B cell (primary cell): Measurements from ENCODE around the gene POLN. TPM values are rescaled to one million over a fixed set of nuclear protein-coding genes. Genes with fewer than 3 reads are reported as not detected.

Experiments
- ATAC-seq: fragments of 200-7000 bp; cut with Tn5 transposase; one replicate; pipeline ENCODE4 v1.10.0; 2021; ENCODE audit warnings: low read depth, mild to moderate bottlenecking, moderate number of reproducible peaks, moderate library complexity
- CTCF ChIA-PET: fragments of 350-600 bp; sonication (Branson Sonifier 250); formaldehyde crosslinking; loops from one replicate; lab custom pipeline; 2021; ENCODE audit warnings: antibody characterized with exemption, inconsistent platforms; lab: Charles Lee
- POLR2A ChIA-PET: fragments of 350-600 bp; sonication (Branson Sonifier 250); formaldehyde crosslinking; loops from one replicate; lab custom pipeline; 2021; ENCODE audit warnings: antibody characterized with exemption; lab: Charles Lee
- DNase-seq: peaks from one replicate; pipeline ENCODE4 v3.0.0; 2013
- H2AFZ ChIP-seq: 2 replicates; pipeline ENCODE4 v1.6.1; 2012; ENCODE audit warnings: mild to moderate bottlenecking, low read depth, low read length; ENCODE audit not compliant: insufficient read depth, poor library complexity, severe bottlenecking
- H3K27ac ChIP-seq, 2 donors: 1 replicate in 1 of 2; 2 replicates in 1 of 2; pipeline ENCODE4 v1.5.1; 2012 to 2013; ENCODE audit warnings: low read length in 2 of 2, mild to moderate bottlenecking in 2 of 2, moderate library complexity in 1 of 2
- H3K27me3 ChIP-seq, 4 experiments: fragments of 200-600 bp in 1 of 4; sonication (generic) in 1 of 4; replicated peaks in 1 of 4; 1 replicate in 2 of 4; 2 replicates in 2 of 4; pipeline versions ENCODE4 v1.6.1 to v1.7.0; 2013 to 2016; ENCODE audit warnings: low read length in 3 of 4, mild to moderate bottlenecking in 2 of 4, mixed read lengths in 1 of 4, moderate library complexity in 1 of 4; ENCODE audit not compliant: insufficient read depth in 4 of 4, control insufficient read depth in 3 of 4; ENCODE audit errors: control extremely low read depth in 1 of 4
- H3K36me3 ChIP-seq, 2 experiments: replicated peaks in 1 of 2; 1 replicate in 1 of 2; 2 replicates in 1 of 2; pipeline versions ENCODE4 v1.6.1 to v1.7.1; 2013; ENCODE audit warnings: low read length in 1 of 2; ENCODE audit not compliant: insufficient read depth in 2 of 2, control insufficient read depth in 1 of 2; ENCODE audit errors: control extremely low read depth in 1 of 2, extremely low read depth in 1 of 2
- H3K4me1 ChIP-seq, 2 donors: fragments of 200-600 bp in 1 of 2; sonication (generic) in 1 of 2; 1 replicate in 1 of 2; 2 replicates in 1 of 2; pipeline versions ENCODE4 v1.5.1 to v1.6.1; 2013 to 2017; ENCODE audit warnings: low read length in 2 of 2; ENCODE audit not compliant: control insufficient read depth in 2 of 2, insufficient read depth in 2 of 2
- H3K4me2 ChIP-seq: replicated peaks from 2 replicates; pipeline ENCODE3; 2012; ENCODE audit warnings: mild to moderate bottlenecking, low read depth, low read length; ENCODE audit not compliant: poor library complexity, severe bottlenecking
- H3K4me3 ChIP-seq, 5 experiments: fragments of 200-600 bp in 1 of 5; sonication (generic) in 1 of 5; 1 replicate in 3 of 5; 2 replicates in 2 of 5; pipeline versions ENCODE4 v1.5.1 to v1.7.0; 2011 to 2016; ENCODE audit warnings: low read length in 4 of 5, mild to moderate bottlenecking in 4 of 5, low read depth in 2 of 5, control low read depth in 1 of 5, moderate library complexity in 1 of 5; ENCODE audit not compliant: insufficient read depth in 1 of 5; ENCODE audit errors: control extremely low read depth in 1 of 5, extremely low read depth in 1 of 5
- H3K79me2 ChIP-seq: fragments of 200-600 bp; sonication (generic); one replicate; pipeline ENCODE4 v1.6.0; 2016; ENCODE audit warnings: low read length; ENCODE audit not compliant: control insufficient read depth, insufficient read depth
- H3K9ac ChIP-seq: fragments of 200-600 bp; sonication (generic); 2 replicates; pipeline ENCODE4 v1.6.1; 2017; ENCODE audit warnings: mild to moderate bottlenecking, low read length, moderate library complexity
- H3K9me3 ChIP-seq, 3 donors: one replicate each; pipeline versions ENCODE4 v1.6.1 to v1.7.1; 2013; ENCODE audit warnings: low read length in 2 of 3; ENCODE audit not compliant: control insufficient read depth in 2 of 3, insufficient read depth in 1 of 3; ENCODE audit errors: control extremely low read depth in 1 of 3
- H4K20me1 ChIP-seq: 2 replicates; pipeline ENCODE4 v1.6.0; 2012; ENCODE audit warnings: mild to moderate bottlenecking, low read length; ENCODE audit not compliant: insufficient read depth, control insufficient read depth, poor library complexity, severe bottlenecking
- H3K27ac Mint-ChIP-seq: one replicate; pipeline ENCODE4 v1.8.0; 2021; ENCODE audit warnings: mixed read lengths
- H3K27me3 Mint-ChIP-seq: one replicate; pipeline ENCODE4 v1.8.0; 2021; ENCODE audit warnings: mixed read lengths
- H3K4me1 Mint-ChIP-seq: one replicate; pipeline ENCODE4 v1.8.0; 2021; ENCODE audit warnings: mixed read lengths
- H3K4me3 Mint-ChIP-seq: one replicate; pipeline ENCODE4 v1.8.0; 2021; ENCODE audit warnings: mixed read lengths
- H3K9me3 Mint-ChIP-seq: one replicate; pipeline ENCODE4 v1.8.0; 2022; ENCODE audit warnings: mixed read lengths; ENCODE audit not compliant: insufficient read depth
- EZH2 ChIP-seq: IDR thresholded peaks from 2 replicates; pipeline ENCODE4 v1.6.1; 2012; ENCODE audit warnings: borderline replicate concordance, low read depth, mild to moderate bottlenecking, moderate library complexity, low read length; ENCODE audit not compliant: insufficient read depth, poor library complexity, severe bottlenecking
- WGBS: methylation state at CpG from one replicate; pipeline ENCODE4 v1.1.5; 2013; ENCODE audit warnings: missing lambda C conversion rate; ENCODE audit not compliant: insufficient coverage; 5-methylcytosine and 5-hydroxymethylcytosine counted together
- intact Hi-C: fragments of 100-400 bp; cut with micrococcal nuclease; formaldehyde crosslinking; loops from one replicate; pipeline ENCODE4 v1.10.0; 2022
- polyA plus RNA-seq: library from polyadenylated mRNA; depleted of rRNA; stranded (reverse); fragments of >200 nt; gene quantifications from 2 replicates; pipeline ENCODE4 v1.2.3, GENCODE V29; 2012
- total RNA-seq, 2 donors: library from RNA; stranded (reverse); fragments of 120-200 nt in 1 of 2; gene quantifications; 1 replicate in 1 of 2; 2 replicates in 1 of 2; pipeline versions ENCODE4 v1.2.3 to v1.2.4, GENCODE V29; 2013 to 2022
- TF ChIP-seq, protein P1 (sequence below): fragments of 200-600 bp; IDR thresholded peaks from one replicate; pipeline ENCODE4 v1.8.0; 2022; ENCODE audit warnings: antibody characterized with exemption, mild to moderate bottlenecking

Gene POLN
- total and polyA plus RNA-seq, 2 donors (not counting 1 experiment from before 2014, with no cell fraction given), result 0.73 to 1.5 TPM

DNA sequence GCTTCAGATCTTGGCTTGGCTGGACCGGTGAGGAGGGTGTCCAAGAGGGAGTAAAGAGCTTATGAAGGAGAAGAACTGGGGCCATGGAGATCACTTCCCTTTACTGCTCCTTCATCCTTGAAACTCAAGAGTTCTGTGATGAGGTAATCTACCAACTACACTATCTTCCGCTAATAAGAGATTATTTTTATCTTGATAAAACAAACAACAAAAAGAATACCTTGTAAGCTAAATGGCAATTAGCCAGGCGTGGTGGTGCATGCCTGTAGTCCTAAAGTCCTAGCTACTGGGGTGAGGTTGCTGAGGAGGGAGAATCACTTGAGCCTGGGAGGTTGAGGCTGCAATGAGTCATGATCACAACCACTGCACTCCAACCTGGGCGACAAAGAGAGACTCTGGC lies 47.4 kb downstream of the POLN start:
- POLR2A ChIA-PET, result no interaction called here
- no peaks in the 10 kb centered on the region for H3K9me3 ChIP-seq

DNA sequence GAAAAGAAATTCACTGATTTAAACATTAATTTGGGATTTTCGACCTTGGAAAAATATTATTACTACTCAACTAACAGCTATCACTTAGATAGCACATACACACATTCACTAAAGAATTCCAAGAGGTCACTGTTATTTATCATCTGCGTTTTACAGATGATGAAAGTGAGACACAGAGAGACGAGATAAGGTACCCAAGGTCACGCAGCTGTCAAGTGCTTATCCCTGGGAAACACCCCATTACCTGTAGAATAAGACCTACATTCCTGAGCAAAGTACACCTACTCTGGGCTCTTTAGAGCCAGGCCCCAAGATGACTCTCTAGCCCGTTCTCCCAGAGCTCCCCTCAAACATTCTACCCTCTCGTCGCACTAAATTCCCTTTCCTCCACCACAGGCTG lies 48.6 kb downstream of the POLN start:
- no peaks in the 10 kb centered on the region for H3K27me3 Mint-ChIP-seq
- DNase-seq (no peak), ATAC-seq (no peak)
- no peaks in the 10 kb centered on the region for H3K4me1 Mint-ChIP-seq
- H3K4me2 ChIP-seq, result no peak overlapping the region
- no peak overlapping the region for H3K27ac Mint-ChIP-seq
- H3K79me2 ChIP-seq, result no peaks in the 10 kb centered on the region
- no peak overlapping the region for H3K4me3 ChIP-seq
- TF ChIP-seq, protein P1, sequence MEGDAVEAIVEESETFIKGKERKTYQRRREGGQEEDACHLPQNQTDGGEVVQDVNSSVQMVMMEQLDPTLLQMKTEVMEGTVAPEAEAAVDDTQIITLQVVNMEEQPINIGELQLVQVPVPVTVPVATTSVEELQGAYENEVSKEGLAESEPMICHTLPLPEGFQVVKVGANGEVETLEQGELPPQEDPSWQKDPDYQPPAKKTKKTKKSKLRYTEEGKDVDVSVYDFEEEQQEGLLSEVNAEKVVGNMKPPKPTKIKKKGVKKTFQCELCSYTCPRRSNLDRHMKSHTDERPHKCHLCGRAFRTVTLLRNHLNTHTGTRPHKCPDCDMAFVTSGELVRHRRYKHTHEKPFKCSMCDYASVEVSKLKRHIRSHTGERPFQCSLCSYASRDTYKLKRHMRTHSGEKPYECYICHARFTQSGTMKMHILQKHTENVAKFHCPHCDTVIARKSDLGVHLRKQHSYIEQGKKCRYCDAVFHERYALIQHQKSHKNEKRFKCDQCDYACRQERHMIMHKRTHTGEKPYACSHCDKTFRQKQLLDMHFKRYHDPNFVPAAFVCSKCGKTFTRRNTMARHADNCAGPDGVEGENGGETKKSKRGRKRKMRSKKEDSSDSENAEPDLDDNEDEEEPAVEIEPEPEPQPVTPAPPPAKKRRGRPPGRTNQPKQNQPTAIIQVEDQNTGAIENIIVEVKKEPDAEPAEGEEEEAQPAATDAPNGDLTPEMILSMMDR, result no peak
- no peak for TF ChIP-seq EZH2
- 100% methylated on average over 6 of the region's 7 CpGs for WGBS
- intact Hi-C loops, result no loop called here
- H3K4me3 Mint-ChIP-seq, result no peak overlapping the region
- H4K20me1 ChIP-seq, result no peaks in the 10 kb centered on the region
- H3K4me1 ChIP-seq, result no peaks in the 10 kb centered on the region
- H3K36me3 ChIP-seq, result no peaks in the 10 kb centered on the region
- no peaks in the 10 kb centered on the region for H3K9me3 Mint-ChIP-seq
- peaks cover 0 to 2% (median 0%) of the 10 kb centered on the region in 3 donors for H3K9me3 ChIP-seq
- H3K9ac ChIP-seq, result no peak overlapping the region
- ChIA-PET CTCF (no interaction called here), POLR2A (no interaction called here)
- H3K27me3 ChIP-seq, result no peaks in the 10 kb centered on the region
- H3K27ac ChIP-seq, result no peak overlapping the region
- no peak overlapping the region for H2AFZ ChIP-seq

More for the DNA sequence above, 47.4 kb downstream of the POLN start:
- Mint-ChIP-seq H3K27me3 (no peaks in the 10 kb centered on the region), H3K9me3 (no peaks in the 10 kb centered on the region), H3K4me1 (no peaks in the 10 kb centered on the region), H3K27ac (no peak overlapping the region), H3K4me3 (no peak overlapping the region)
- Histone ChIP-seq H3K27ac (no peak overlapping the region), H3K36me3 (no peaks in the 10 kb centered on the region), H4K20me1 (no peaks in the 10 kb centered on the region), H3K4me2 (no peak overlapping the region), H3K27me3 (no peaks in the 10 kb centered on the region), H3K4me1 (no peaks in the 10 kb centered on the region), H2AFZ (no peak overlapping the region), H3K9ac (no peak overlapping the region), H3K79me2 (no peaks in the 10 kb centered on the region), H3K4me3 (no peak overlapping the region)
- no peak for TF ChIP-seq EZH2
- TF ChIP-seq, protein P1, result no peak
- ATAC-seq, result no peak
- WGBS, result no CpG with 5 or more reads among the region's 4 CpGs
- CTCF ChIA-PET, result no interaction called here
- no peak for DNase-seq
- intact Hi-C loops, result no loop called here
